Stomach (tissue), 4 donors: ENCODE measurements around the gene TBC1D10A.

ENCODE experiments used
- EP300 ChIP-seq: sonication (generic); formaldehyde crosslinking; IDR thresholded peaks from one replicate; pipeline ENCODE4 v1.6.1; 2017; ENCODE audit warnings: antibody characterized with exemption
- POLR2A ChIP-seq, 4 donors: fragments of 450-650 bp; IDR thresholded peaks; one replicate each; pipeline ENCODE4 v1.6.1; 2016; ENCODE audit warnings: antibody characterized with exemption in 4 of 4, control low read depth in 2 of 4, mild to moderate bottlenecking in 1 of 4, moderate library complexity in 1 of 4
- POLR2AphosphoS5 ChIP-seq, 3 donors: sonication (generic); formaldehyde crosslinking; IDR thresholded peaks; one replicate each; pipeline ENCODE4 v1.6.1; 2016; ENCODE audit warnings: antibody characterized with exemption in 3 of 3
- TF ChIP-seq, protein P1 (sequence below), 7 experiments: fragments of 450-650 bp in 4 of 7; fragments of 200-600 bp in 3 of 7; sonication (generic) in 3 of 7; IDR thresholded peaks; one replicate each; pipeline ENCODE4 v1.5.1; 2016 to 2019; ENCODE audit warnings: antibody characterized with exemption in 7 of 7, control low read depth in 2 of 7, mild to moderate bottlenecking in 1 of 7

DNA sequence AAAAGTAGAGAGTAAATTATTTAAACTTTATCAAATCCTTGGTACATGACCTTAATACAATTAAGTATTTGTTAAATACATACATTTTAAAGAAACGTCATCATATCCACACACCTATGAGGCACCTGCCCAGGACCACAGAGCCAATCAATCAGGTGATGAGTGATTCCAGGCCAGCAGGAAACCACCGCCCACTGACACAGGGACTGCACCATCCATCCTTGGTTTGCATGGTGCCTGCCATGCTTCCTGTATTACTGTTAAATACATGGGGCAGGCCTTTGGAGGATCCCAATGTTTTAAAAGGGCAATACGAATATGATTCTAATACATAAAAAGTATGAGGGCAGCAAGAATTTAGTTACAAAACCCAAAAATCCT is 7.0 kb upstream of the TBC1D10A start:
- TF ChIP-seq, protein P1, sequence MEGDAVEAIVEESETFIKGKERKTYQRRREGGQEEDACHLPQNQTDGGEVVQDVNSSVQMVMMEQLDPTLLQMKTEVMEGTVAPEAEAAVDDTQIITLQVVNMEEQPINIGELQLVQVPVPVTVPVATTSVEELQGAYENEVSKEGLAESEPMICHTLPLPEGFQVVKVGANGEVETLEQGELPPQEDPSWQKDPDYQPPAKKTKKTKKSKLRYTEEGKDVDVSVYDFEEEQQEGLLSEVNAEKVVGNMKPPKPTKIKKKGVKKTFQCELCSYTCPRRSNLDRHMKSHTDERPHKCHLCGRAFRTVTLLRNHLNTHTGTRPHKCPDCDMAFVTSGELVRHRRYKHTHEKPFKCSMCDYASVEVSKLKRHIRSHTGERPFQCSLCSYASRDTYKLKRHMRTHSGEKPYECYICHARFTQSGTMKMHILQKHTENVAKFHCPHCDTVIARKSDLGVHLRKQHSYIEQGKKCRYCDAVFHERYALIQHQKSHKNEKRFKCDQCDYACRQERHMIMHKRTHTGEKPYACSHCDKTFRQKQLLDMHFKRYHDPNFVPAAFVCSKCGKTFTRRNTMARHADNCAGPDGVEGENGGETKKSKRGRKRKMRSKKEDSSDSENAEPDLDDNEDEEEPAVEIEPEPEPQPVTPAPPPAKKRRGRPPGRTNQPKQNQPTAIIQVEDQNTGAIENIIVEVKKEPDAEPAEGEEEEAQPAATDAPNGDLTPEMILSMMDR (IDR thresholded peaks at IDR 0.05) = no peak
- TF ChIP-seq POLR2AphosphoS5 (IDR thresholded peaks at IDR 0.05) (no peak), POLR2A (IDR thresholded peaks at IDR 0.05) (no peak), EP300 (no peak)
